A673 (cell line): Measurements from ENCODE around the gene INSR. TPM values are rescaled to one million over a fixed set of nuclear protein-coding genes. Genes with fewer than 3 reads are reported as not detected.

Experiments
- BruUV-seq: library from RNA; stranded (reverse); fragments of 400-500 nt; replicated peaks from 2 replicates; lab custom pipeline; 2021; lab: Mats Ljungman, UMichigan
- CTCF ChIA-PET: fragments of 300-600 bp; sonication (Branson Sonifier 250); formaldehyde crosslinking; loops from one replicate; lab custom pipeline; 2022; ENCODE audit warnings: antibody characterized with exemption; lab: Charles Lee
- POLR2A ChIA-PET: fragments of 300-600 bp; sonication (Branson Sonifier 250); formaldehyde crosslinking; loops from one replicate; lab custom pipeline; 2022; ENCODE audit warnings: antibody characterized with exemption; ENCODE audit not compliant: low non-redundant PET; lab: Charles Lee
- DNase-seq: peaks from one replicate; pipeline ENCODE4 v3.0.0-alpha.2; 2015; ENCODE audit warnings: low spot score
- H3K27ac ChIP-seq: fragments of 200-600 bp; sonication (generic); 2 replicates; pipeline ENCODE4 v1.5.1; 2016; ENCODE audit warnings: mixed run types, low read depth, mild to moderate bottlenecking, mixed read lengths, antibody characterized with exemption, low read length; ENCODE audit not compliant: poor library complexity, severe bottlenecking
- H3K27me3 ChIP-seq: fragments of 200-600 bp; sonication (generic); replicated peaks from 2 replicates; pipeline ENCODE4 v1.6.1; 2017; ENCODE audit warnings: mixed run types, low read depth, mild to moderate bottlenecking, mixed read lengths, antibody characterized with exemption, low read length; ENCODE audit not compliant: insufficient read depth, poor library complexity
- H3K36me3 ChIP-seq: fragments of 200-600 bp; sonication (generic); 2 replicates; pipeline ENCODE4 v1.6.1; 2016; ENCODE audit warnings: mixed run types, mild to moderate bottlenecking, mixed read lengths, antibody characterized with exemption, low read length; ENCODE audit not compliant: insufficient read depth, poor library complexity, severe bottlenecking
- H3K4me1 ChIP-seq: fragments of 200-600 bp; sonication (generic); 2 replicates; pipeline ENCODE4 v1.6.1; 2017; ENCODE audit warnings: mixed run types, mild to moderate bottlenecking, mixed read lengths, antibody characterized with exemption, low read length; ENCODE audit not compliant: insufficient read depth, poor library complexity, severe bottlenecking
- H3K4me3 ChIP-seq: fragments of 200-600 bp; sonication (generic); 2 replicates; pipeline ENCODE4 v1.5.1; 2016; ENCODE audit warnings: low read depth, mixed run types, mild to moderate bottlenecking, mixed read lengths, low read length; ENCODE audit not compliant: poor library complexity, severe bottlenecking
- H3K9me3 ChIP-seq: fragments of 200-600 bp; sonication (generic); 2 replicates; pipeline ENCODE4 v1.6.1; 2016; ENCODE audit warnings: mixed run types, low read depth, mild to moderate bottlenecking, mixed read lengths, antibody characterized with exemption, low read length; ENCODE audit not compliant: poor library complexity, severe bottlenecking
- EZH2 ChIP-seq: fragments of 200-600 bp; sonication (generic); IDR thresholded peaks from 2 replicates; pipeline ENCODE4 v1.6.1; 2017; ENCODE audit warnings: borderline replicate concordance, low read depth, mild to moderate bottlenecking, mixed read lengths, antibody characterized with exemption, low read length; ENCODE audit not compliant: poor library complexity, severe bottlenecking
- intact Hi-C: fragments of 100-400 bp; cut with micrococcal nuclease; formaldehyde crosslinking; loops from one replicate; pipeline ENCODE4 v1.10.0; 2022; ENCODE audit not compliant: unreplicated experiment
- total RNA-seq: library from RNA; stranded (reverse); gene quantifications from 2 replicates; pipeline ENCODE4 v1.2.3, GENCODE V29; 2021
- TF ChIP-seq, protein P1 (sequence below): fragments of 300-800, 200-600 bp; sonication (generic); conservative IDR thresholded peaks from 2 replicates; pipeline ENCODE4 v1.5.1; 2017; ENCODE audit warnings: low read depth, mild to moderate bottlenecking, antibody characterized with exemption, low read length, moderate library complexity, mixed read lengths

Gene INSR
- total RNA-seq, 1 experiment from 2014 or later: 12.9 TPM

DNA sequence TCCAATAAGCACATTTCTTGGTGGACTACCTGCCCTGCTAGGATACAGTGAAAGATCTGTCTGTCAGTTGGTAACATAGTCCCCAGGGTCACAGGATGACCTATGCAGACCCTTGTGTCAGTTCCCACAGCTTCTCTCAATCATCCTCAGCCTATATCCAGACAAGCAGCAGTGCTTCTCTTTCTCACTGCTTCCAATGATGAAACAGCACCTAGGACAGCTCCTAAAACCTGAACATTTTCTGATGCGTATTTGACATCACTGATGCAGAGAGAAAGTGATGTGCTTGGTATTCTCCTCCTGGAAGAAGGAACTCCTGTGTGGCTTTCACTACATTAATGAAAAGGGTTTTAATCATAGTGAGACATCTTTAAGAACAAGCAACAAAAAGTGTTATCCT lies 181.0 kb downstream of the INSR start:
- H3K9me3 ChIP-seq: no peaks in the 10 kb centered on the region
- DNase-seq: no peak
- H3K27me3 ChIP-seq: no peaks in the 10 kb centered on the region
- intact Hi-C loops: no loop called here
- TF ChIP-seq EZH2: no peak
- TF ChIP-seq, protein P1, sequence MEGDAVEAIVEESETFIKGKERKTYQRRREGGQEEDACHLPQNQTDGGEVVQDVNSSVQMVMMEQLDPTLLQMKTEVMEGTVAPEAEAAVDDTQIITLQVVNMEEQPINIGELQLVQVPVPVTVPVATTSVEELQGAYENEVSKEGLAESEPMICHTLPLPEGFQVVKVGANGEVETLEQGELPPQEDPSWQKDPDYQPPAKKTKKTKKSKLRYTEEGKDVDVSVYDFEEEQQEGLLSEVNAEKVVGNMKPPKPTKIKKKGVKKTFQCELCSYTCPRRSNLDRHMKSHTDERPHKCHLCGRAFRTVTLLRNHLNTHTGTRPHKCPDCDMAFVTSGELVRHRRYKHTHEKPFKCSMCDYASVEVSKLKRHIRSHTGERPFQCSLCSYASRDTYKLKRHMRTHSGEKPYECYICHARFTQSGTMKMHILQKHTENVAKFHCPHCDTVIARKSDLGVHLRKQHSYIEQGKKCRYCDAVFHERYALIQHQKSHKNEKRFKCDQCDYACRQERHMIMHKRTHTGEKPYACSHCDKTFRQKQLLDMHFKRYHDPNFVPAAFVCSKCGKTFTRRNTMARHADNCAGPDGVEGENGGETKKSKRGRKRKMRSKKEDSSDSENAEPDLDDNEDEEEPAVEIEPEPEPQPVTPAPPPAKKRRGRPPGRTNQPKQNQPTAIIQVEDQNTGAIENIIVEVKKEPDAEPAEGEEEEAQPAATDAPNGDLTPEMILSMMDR: no peak
- BruUV-seq: no TSS peak
- CTCF ChIA-PET: no interaction called here
- no peak overlapping the region for H3K27ac ChIP-seq
- H3K36me3 ChIP-seq: no peaks in the 10 kb centered on the region
- H3K4me1 ChIP-seq: no peaks in the 10 kb centered on the region
- POLR2A ChIA-PET: no interaction called here
- no peak overlapping the region for H3K4me3 ChIP-seq

DNA sequence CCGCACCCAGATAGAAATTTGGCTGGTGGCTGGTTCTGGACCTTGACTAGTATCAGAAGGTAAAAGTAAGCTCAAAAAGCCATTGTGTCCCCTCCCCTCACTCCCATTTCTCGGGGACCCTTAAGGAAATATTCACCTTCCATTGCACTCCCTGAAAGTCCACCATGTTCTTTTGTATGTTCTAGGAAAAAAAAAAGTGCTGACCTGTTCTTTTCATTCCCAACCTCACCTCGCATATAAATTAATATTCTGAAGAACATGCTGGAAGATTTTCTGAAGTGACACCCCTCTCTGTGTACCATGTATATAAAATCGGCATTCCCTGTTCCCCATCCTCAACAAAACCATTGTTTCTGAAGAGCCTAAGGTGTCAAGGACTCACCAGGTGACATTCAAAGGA lies 181.5 kb downstream of the INSR start:
- Histone ChIP-seq H3K27me3 (no peaks in the 10 kb centered on the region), H3K27ac (no peak overlapping the region), H3K4me3 (no peak overlapping the region), H3K4me1 (no peaks in the 10 kb centered on the region), H3K9me3 (no peaks in the 10 kb centered on the region), H3K36me3 (no peaks in the 10 kb centered on the region)
- ChIA-PET POLR2A (no interaction called here), CTCF (interaction anchor here (0.7 kb wide), 1 partner anchor 10 kb away, joined by 3 read pairs; no protein-coding TSS in a partner anchor)
- DNase-seq: no peak
- no peak for TF ChIP-seq EZH2
- TF ChIP-seq, protein P1: no peak
- no TSS peak for BruUV-seq
- intact Hi-C loops: no loop called here

DNA sequence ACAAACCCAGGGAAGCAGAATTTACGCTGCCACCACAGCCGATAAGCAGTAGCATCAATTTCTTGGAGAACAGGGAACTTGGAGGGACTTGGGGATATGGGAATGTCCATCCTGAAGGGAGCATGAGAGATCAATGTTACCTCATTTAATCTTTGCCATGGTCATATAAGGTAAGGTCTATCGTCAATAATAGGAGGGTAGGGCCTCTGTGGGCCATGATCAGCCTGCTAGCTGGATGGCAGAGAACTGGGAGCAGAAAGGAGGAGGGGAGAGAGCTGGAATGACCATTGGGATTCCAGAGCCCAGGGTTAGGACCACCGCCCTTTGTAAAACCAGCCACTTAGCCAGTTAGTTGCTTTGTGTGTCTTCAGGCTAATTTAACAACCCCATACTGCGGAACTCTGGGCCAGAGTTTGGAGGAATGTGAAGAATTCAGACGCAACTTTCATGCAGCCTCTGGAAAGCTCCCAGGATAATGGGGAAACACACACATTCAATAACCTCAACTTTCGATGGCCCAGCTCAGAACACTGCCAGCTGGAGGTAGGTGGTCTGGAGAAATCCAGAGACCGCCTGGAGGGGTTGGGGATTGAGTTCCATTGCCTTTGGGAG lies 184.4 kb downstream of the INSR start:
- ChIA-PET POLR2A (no interaction called here), CTCF (no interaction called here)
- BruUV-seq: no TSS peak
- Histone ChIP-seq H3K36me3 (no peaks in the 10 kb centered on the region), H3K27ac (no peak overlapping the region), H3K9me3 (no peaks in the 10 kb centered on the region), H3K27me3 (no peaks in the 10 kb centered on the region), H3K4me3 (no peak overlapping the region), H3K4me1 (no peaks in the 10 kb centered on the region)
- DNase-seq: no peak
- TF ChIP-seq, protein P1: no peak
- TF ChIP-seq EZH2: no peak
- intact Hi-C loops: no loop called here
